ENCODE data around the gene RGS11.
A peak's percentile ranks its signal among the peaks of the same experiment; 100 is the strongest.

RGS11 gene

GRCh38 chr16:275786-276232, at the start of gene RGS11:
TSS of gene RGS11 (minus strand) at chr16:275944. CDS start at chr16:275911, 33 bp downstream.
- no peak for FAIRE-seq

- FAIRE-seq, result no peak
These were observed 48.9 kb upstream of the RGS11 start for GRCh38 chr16:324451-325334.

GRCh38 chr16:324201-324450, 48.4 kb upstream of the RGS11 start:
- no peak for FAIRE-seq

- FAIRE-seq, result no peak
These were observed 46.9 kb upstream of the RGS11 start for GRCh38 chr16:322476-323143.

GRCh38 chr16:321532-321931, 45.8 kb upstream of the RGS11 start:
- no peak for FAIRE-seq

GRCh38 chr16:320206-320605, 44.5 kb upstream of the RGS11 start:
- no peak for FAIRE-seq

GRCh38 chr16:318628-319027, 42.9 kb upstream of the RGS11 start:
- FAIRE-seq, result no peak

DNA sequence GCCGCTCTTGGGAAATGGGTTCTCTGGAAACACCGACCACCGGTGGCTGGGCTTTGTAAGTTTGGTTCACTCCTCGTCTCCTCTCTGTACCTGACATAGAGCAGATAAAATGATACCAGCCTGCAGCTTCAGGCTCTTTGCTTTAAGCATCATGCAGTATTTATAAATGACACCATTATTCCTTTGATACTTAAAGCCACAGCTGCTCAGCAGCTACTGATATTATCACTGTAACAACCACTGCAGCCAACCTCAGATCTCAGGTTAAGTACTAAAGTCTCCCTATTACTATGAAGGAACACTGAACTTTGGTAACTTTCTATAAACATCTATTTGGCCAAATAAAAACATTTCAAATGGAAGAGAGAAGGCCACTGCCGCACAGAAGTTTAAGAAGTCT, 41.8 kb upstream of the RGS11 start:
- FAIRE-seq, result no peak

- no peak for FAIRE-seq
These were observed 41.2 kb upstream of the RGS11 start for GRCh38 chr16:316741-317464.

- no peak for FAIRE-seq
These were observed 39.1 kb upstream of the RGS11 start for GRCh38 chr16:314795-315299.

DNA sequence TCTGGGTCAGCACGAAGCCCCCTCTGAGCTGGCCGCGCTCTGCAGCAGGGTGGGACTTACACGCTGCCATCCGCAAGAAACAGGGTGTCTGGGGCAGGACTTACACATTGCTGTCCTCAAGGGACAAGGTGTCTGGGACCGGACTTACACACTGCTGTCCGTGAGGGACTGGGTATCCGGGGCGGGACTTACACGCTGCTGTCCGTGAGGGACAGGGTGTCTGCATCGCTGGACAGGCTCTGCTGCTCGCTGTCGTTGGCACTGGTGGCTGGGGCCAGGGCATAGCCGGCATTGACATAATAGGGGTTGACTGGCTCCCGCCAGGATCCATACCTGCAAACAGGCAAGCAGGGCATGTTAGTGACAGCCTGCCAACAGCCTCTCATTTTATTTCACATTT, 38.6 kb upstream of the RGS11 start:
- no peak for FAIRE-seq

DNA sequence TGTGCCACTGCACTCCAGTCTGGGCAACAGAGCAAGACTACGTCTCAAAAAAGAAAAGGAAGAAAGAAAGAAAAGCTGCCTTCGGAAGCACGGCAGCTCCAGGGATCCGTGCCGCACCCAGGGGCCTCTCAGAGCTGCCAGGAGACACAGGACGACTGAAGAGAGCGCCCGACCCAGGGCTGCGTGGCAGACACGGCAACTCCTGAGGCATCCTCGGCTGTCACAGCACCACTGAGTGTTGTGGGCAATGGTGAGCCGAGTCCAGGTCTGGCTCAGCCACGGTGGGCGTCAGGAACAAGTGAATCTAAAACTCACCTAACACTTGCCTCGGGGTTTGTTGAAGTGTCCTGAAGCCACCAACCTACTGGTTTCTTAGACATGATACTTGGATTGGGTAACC, 36.0 kb upstream of the RGS11 start:
- FAIRE-seq, result no peak

GRCh38 chr16:309476-309875, 33.7 kb upstream of the RGS11 start:
- no peak for FAIRE-seq

DNA sequence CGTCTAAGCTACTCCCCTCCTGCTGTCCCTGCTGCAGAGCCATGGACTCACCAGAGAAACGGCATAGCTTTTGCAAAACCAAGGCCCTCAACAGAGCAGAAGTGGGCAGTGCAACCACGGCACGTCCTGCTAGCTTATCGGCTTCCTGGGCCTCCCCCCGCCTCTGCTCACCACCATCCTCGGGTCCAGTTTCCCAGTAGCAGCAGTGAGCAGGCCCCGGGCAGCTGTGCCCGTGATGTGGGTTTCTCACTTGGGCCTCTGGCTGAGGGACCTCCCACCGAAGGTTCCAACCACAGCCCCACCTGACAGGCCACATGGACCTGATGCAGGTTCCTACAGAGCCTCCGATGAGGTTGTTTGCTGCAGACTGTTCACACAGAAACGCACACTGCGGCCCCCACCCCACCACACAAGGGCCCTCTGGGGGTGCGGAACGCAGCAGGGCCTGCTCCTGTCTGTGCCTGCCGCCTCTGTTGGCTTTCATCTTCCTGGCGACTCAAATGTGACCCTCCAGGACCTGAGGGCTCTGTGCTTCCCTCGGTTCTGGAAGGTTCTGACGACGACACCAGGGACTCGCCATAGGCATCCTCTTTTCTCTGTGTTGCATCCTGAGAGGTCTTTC, 32.1 kb upstream of the RGS11 start:
- FAIRE-seq, result no peak

DNA sequence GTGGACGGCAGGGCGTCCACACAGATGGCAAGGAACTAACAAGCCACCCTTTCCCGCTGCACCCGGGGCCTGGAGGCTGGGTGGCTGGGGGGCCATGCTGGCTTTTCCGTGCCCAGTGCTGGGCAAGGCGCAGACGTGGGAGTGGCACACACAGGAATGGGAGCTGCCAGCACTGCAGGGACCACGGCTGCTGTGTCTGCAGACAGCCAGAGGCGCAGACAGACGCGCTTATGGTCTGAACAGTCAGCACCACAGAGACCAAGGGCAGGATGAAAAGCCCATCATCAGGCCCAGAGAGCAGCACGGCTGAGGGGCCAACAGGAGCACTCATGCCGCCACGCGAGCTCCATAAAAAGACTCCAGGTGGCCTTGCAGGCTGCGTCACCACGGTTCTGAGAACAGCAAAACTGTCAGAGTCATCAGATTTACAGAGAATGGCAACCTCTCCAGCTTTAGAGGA, 31.2 kb upstream of the RGS11 start:
- peak; percentile 84 for FAIRE-seq

- no peak for FAIRE-seq
These were observed 30.3 kb upstream of the RGS11 start for GRCh38 chr16:305916-306626.

DNA sequence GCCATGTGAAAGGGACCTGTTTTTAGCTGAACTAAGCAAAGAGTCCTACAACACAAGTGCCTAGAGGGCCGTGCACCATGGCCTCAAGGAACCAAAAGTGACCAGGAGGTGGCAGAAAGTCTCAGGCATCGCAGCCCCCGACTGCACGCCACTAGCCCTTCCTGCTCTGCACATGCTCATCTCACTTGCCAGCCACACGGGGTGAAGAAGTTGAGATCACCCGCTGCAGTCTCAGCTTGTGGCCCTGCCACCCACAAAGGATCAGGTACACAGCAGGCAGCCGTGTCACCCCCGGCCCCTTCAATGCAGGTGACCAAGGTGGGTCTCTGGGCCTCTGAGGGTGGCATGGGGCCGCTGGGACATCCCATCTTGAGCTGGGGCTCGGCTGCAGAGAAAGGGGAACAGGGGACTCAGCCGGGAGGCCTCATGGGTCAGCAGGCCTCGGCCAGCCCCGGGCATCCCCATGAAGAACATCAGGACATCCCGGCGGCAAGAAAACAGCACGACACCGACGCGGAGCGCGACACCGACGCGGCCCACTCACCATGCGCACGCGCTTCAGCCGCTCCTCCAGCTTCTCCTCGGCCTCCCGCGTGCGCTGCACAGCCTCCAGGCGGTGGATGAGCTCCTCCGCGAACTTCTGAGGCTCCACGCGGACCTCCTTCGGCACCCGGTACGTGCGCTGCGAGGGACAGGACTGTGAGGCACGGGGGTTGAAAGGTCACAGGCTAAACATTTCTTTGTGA, 28.2 kb upstream of the RGS11 start:
- FAIRE-seq, result no peak

DNA sequence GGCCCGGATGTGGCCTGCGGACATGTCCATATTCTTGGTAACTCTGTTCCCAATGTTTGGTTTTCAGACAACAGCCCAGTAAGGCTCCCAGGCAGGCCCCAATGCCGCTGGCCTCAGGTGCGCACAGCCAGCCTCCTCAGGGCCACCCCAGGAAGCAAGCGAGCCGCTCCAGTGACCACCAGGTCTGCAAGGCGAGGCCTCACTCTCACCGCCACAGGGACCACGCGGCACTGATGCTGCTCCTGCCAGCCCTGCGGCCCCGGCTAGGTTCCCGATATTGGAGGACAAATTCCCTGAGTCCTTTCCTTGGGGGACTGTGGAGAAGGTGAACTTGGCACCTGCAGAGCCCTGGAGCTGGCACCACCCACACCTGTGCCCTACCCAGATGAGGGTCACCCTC, 26.2 kb upstream of the RGS11 start:
- no peak for FAIRE-seq

DNA sequence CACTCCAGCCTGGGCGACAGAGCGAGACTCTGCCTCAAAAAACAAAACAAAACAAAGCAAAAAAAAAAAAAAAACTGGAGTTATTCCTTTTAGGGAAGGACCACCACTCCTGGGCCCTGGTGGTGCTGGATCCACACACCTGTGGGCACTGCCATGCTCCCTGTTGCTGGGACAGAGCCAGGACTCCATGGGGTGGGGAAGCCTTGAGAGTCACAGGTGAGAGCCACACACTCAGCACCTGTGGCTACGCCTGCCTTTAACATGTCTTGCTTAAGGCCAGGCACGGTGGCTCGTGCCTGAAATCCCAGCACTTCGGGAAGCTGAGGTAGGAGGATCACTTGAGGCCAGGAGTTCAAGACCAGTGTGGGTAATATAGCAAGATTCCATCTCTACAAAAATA, 25.5 kb upstream of the RGS11 start:
- FAIRE-seq, result no peak

- no peak for FAIRE-seq
These were observed 22.1 kb upstream of the RGS11 start for GRCh38 chr16:297832-298231.

GRCh38 chr16:296806-297510, 21.2 kb upstream of the RGS11 start:
- FAIRE-seq, result no peak
